ELR (cell line): ENCODE data around the gene COG4.

Experiments used
- DNase-seq: peaks from one replicate; pipeline ENCODE4 v3.0.0-alpha.2; 2015; ENCODE audit warnings: low read depth

The COG4 gene

DNA sequence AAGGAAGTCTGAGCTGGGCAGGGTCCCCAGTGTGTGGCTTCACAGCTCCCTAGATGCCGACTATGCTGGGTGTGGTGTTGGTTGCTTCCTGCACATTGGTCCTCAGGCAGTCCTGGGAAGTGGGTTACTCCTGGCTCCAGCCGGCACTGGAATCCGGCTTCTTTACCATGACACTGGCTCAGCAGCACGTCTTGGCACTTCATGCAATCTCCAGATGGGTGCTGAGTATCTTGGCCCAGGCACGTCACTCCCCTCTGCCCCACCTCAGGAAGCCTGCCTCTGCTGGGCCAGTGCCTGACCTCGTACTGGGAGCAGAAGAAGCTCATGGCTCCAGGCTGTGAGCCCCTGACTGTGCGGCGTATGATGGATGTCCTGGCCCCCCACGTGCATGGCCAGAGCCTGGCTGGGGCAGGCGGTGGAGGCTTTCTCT lies 44.4 kb downstream of the COG4 start:
- DNase-seq, result no peak

DNA sequence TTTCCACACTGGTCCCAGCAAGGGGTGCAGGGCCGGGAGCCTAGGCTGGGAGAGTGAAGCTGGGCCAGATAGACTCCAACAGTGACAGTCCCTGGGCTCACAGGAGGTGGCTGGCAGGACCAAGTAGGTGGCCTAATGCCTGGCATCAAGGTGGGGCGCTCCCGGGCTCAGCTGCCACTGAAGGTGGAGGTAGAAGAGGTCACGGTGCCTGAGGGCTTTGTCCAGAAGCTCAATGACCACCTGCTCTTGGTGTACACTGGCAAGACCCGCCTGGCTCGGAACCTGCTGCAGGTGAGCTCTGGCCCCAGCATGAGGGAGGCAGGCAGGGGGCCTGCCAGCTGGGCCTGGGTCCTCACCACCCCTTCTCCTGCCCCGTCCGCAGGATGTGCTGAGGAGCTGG lies 45.2 kb downstream of the COG4 start:
- DNase-seq, result no peak

DNA sequence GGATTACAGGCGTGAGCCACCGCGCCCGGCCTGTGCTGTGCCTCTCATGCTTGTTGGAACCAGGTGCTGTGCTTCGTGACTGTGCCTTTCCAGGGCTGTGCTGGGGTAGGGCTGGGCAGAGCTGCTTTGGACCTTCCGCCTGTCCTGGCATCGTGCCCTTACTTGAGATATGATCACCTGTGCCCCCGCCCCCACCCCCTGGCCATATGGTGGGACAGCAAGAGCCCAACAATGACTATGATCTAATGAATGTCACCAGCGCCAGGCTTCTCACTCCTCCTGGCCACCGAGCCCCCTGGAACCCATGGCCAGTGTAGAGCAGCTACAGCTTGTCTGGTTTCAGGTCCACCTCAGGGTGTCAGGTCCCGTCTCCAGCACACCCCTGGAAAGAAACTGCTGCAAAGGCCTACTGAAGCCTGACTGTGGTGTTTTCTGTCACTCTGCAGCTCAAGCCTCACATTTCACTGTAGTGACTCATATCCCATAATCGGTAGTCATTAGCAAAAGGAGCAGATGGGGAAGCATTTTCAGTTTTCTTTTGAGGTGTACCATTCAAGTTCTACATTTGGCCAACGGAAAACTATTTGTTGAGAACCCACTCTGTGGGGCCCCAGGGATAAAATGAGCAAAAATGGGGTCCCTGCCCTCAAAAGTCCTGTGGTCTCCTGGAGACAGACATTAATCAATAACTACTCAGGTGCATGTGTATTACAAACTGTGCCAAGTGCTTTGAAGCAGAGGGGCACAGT lies 46.9 kb downstream of the COG4 start:
- peak; percentile 87 for DNase-seq

DNA sequence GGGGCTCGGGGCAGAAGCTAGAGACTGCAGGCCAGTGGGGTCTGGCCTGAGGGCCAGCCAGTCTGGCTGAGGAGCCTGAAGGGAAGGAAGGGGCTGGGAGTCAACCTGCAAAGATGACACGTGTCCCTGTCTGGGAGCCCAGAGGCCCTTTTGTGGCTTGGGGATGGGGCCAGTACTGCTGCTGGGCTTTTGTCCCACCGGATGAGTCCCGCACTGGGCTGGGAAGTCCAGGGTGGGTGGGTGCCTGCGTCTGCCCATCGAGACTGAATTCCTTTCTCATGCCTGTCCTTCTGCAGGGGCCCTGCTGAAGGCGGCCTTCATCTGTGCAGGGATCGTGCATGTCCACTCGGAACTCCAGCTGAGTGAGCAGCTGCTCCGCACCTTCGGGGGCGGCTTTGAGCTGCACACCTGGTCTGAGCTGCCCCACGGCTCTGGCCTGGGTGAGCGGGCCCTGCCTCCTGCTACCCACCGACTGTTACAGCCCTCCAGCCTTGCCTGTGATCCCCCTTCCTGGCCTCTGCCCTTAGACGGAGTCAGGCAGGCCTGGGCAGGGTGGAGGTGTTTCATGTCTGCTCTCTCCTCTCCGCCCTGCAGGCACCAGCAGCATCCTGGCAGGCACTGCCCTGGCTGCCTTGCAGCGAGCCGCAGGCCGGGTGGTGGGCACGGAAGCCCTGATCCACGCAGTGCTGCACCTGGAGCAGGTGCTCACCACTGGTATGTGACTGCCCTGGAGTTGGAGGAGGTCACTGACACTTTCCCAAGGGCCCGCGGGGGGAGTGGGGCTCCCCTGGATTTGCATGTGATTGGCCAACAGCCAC lies 48.1 kb downstream of the COG4 start:
- DNase-seq, result no peak

DNA sequence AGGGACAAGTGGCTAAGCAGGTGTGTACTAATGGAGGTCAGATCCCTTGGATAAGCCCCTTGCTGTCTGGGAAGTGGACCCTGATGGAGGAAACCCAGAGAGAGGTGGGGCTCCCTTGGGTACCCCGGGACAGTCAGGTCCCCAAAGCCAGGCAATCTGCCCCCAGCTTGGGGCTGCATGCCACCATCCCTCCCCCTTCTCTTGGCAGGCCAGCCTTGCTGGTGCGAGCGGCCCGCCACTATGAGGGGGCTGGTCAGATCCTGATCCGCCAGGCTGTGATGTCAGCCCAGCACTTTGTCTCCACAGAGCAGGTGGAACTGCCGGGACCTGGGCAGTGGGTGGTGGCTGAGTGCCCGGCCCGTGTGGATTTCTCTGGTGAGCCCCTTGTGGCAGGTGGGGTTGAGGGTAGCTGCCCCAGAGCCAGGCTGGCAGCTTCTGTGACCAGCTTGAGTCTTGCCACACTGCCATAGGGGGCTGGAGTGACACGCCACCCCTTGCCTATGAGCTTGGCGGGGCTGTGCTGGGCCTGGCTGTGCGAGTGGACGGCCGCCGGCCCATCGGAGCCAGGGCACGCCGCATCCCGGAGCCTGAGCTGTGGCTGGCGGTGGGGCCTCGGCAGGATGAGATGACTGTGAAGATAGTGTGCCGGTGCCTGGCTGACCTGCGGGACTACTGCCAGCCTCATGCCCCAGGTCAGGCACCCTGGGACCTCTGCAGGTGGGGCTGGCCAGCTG lies 48.9 kb downstream of the COG4 start:
- DNase-seq, result no peak

DNA sequence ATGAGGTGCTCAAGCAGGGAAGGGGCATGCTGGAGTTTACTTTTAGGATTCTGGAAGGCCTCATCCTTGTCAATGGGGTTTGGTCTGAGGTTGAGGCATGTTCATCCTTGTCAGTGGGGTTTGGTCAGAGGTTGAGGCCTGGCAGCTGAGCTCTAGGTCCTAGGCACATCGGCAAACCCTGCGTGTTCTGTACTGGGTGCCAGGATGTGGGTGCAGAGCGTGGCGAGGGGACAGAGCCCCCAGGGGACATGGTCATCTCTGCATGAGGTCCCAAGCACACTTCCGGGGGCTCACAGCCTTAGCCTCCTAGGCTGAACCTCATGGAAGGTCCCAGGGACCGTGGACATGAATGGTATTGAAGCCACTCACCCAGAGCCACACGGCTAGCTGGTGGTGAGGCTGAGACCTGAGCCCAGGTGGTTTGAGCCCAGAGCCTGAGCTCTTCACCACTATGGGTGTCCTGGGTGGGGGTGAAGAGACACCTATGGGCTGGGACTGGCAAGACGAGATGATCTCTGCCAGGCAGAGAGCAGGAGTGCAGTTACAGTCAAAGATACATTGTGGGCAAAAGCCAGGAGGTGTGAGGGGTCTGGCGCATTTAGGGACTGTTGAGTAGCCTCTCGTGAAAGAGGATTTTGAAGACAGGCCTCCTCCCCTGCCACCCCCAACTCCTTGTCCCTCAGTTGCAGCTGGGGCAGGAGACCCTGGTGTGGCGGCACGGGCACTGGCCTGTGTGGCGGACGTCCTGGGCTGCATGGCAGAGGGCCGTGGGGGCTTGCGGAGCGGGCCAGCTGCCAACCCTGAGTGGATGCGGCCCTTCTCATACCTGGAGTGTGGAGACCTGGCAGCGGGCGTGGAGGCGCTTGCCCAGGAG lies 49.7 kb downstream of the COG4 start:
- no peak for DNase-seq

DNA sequence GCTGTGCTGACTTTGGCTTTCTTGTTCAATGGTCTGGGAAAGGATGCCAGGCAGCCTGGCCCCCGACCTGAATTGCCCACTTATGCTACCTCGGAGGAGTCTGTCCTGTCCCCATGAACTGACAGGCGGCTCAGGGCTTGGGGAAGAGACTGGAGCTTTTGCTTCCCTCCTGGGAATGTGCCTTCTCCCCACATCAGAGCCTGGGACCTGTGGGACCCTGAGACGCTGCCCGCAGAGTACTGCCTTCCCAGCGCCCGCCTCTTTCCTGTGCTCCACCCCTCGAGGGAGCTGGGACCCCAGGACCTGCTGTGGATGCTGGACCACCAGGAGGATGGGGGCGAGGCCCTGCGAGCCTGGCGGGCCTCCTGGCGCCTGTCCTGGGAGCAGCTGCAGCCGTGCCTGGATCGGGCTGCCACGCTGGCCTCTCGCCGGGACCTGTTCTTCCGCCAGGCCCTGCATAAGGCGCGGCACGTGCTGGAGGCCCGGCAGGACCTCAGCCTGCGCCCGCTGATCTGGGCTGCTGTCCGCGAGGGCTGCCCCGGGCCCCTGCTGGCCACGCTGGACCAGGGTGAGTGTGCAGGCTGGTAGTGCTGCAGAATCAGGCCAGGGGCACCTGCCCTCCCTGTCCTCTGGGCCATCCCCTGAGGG lies 50.4 kb downstream of the COG4 start:
- DNase-seq, result no peak

DNA sequence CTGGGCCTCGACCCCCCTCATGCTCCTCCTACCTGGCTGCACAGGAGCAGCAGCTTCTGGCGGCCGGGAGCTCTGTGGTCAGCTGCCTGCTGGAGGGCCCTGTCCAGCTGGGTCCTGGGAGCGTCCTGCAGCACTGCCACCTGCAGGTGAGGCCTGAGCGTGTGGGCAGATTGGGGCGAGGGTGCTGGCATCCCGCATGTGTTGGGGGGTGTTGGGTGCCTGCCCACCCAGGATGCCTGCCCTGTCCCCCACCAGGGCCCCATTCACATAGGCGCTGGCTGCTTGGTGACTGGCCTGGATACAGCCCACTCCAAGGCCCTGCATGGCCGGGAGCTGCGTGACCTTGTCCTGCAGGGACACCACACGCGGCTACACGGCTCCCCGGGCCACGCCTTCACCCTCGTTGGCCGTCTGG lies 52.4 kb downstream of the COG4 start:
- peak; percentile 47 for DNase-seq

DNA sequence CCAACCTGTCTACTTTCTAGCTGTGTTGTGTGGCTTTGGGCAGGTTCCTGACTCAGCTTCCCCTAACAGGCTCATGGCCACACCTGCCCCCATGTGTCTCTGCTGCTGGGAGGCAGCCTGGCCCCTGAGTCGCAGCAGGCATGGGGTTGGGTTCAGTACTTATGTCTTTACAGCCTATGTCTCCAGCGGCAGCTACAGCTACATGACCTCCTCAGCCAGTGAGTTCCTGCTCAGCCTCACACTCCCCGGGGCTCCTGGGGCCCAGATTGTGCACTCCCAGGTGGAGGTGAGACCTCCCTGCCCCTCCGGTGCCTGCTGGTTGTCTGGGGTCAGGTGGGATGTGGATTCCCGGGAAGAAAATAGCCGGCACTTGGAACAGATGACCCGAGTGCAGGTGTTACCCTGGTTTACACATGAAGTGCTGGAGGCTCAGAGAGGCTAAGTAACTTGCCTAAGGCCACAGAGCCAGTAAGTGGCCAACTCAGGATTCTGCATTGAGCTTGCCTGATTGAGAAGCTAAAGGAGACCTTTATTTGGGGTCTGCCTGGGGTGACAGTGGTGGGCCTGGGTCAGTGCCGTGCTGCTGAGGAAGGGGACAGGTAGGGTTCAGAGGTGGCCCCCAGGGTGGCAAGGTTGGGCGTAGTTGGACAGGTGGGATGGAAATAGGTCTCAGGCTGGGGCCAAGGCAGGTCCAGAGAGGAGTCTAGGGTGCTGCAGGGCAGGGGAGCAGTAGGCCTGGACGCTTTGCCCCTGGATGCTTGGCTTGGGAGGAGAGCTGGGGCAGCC lies 53.0 kb downstream of the COG4 start:
- DNase-seq, result no peak

DNA sequence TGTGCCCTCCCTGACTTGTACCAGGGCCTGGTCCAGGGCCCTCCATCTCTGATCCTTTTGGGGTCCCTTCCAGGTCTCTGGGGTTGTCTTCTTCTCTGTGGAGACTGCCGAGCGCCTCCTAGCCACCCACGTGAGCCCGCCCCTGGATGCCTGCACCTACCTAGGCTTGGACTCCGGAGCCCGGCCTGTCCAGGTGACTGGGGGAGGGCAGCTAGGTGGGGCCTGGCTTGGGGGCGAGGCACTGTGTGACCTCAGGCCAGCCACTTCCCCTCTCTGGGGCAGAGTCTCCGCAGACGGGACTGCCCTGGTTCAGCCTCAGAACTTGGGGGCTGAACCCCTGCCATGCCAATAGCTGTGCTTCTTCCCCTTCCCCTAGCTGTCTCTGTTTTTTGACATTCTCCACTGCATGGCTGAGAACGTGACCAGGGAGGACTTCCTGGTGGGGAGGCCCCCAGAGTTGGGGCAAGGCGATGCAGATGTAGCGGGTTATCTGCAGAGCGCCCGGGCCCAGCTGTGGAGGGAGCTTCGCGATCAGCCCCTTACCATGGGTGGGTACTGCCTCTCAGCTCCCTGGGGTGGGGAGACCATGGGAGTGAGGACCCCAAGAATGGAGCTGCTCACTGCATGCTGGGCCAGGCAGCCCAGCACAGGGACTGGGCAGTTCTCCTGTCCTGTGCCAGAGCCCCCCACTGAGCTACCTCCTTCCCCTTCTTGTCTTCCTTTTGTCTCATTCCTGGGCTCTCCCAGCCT lies 54.4 kb downstream of the COG4 start:
- DNase-seq, result no peak

DNA sequence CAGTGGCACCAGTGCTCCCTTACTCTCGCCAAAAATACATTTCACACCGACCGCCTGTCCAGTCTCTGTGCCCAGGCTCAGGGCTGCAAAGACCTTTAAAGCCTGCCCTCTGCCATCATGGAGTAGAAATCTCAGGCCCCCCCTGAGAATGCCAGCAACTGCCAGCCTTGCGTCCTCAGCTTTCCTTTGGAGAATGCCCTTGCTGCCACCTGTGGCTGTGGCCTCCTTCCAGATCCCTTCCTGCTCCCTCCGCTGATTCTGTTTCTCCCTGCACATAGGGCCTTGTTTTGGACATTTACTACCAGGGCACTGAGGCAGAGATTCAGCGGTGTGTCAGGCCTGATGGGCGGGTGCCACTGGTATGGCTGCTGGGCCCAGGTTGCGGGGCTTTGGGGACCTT lies 55.7 kb downstream of the COG4 start:
- no peak for DNase-seq

DNA sequence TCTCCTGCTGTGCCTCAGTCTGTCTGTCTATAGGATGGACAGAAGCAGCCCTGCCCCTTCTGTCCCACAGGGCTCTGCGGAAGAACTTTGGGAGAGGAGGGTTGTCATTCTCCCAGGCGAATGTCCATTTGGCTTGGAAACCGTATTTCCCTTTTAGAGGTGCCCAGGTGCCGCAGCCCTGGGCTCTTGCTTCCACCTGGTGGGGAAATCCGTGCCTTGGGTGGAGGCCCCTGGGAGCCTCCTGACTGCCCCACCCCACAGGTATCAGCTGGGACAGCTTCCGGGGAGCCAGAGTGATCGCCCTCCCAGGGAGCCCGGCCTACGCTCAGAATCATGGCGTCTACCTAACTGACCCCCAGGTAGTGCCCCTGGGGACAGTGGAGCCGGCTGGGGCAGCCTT lies 56.2 kb downstream of the COG4 start:
- DNase-seq, result no peak

DNA sequence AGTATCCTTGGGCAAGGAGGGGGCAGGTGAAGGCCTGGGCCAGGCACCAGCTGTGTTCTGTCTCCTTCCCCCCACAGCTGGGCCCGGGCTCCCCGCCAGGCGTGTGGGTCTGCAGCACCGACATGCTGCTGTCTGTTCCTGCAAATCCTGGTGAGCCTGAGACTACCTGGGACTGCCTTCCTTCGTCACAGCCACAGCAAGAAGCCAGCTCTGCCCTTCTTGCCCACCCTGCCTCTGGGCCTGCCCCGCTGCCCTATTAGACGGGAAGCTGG lies 56.6 kb downstream of the COG4 start:
- no peak for DNase-seq

DNA sequence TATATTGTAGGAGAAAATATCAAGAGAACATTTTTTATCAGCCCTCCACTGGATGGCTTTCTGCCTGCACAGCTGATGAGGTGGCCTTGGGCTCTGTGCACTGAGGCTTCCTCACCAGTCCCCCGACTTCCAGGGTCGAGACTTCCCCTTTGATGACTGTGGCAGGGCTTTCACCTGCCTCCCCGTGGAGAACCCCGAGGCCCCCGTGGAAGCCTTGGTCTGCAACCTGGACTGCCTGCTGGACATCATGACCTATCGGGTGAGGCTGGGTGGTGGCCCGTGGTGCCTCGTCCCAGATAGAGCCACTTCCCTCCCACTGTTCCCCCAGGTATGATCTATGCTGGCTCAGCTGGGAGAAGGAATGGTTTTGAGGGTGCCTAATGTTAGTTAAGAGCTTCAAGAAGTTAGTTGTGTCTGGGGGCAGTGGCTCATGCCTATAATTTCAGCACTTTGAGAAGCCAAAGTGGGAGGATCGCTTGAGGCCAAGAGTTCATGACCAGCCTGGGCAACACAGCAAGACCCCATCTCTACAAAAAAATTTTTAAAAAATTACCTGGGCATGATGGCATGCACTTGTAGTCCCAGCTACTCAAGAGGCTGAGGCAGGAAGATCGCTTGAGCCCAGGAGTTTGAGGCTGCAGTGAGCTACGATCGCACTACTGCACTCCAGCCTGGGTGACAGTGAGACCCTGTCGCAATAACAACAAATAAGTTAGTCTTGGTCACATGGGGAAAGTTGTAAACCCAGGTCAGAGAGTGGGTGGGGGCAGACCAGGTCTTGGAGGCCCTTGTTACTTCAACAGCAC lies 57.2 kb downstream of the COG4 start:
- DNase-seq, result no peak

DNA sequence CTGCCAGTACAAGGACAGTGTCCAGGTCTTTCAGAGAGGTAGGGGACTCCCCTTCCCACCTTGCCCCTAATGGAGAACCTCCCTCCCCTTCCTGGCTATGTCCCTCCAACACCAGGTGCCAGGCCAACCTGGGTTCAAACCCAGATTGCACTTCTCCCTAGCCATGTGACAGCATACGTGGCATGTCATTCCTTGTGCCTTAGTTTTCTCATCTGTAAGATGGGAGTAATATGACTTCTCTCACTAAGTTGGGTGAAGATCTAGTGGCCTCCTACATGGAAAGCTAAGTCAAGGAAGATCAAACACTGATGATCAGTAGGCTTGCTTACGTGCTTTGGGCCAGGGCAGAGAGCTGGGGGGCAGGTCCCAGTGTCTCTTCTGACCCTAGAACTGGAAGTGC lies 60.1 kb downstream of the COG4 start:
- DNase-seq, result no peak

DNA sequence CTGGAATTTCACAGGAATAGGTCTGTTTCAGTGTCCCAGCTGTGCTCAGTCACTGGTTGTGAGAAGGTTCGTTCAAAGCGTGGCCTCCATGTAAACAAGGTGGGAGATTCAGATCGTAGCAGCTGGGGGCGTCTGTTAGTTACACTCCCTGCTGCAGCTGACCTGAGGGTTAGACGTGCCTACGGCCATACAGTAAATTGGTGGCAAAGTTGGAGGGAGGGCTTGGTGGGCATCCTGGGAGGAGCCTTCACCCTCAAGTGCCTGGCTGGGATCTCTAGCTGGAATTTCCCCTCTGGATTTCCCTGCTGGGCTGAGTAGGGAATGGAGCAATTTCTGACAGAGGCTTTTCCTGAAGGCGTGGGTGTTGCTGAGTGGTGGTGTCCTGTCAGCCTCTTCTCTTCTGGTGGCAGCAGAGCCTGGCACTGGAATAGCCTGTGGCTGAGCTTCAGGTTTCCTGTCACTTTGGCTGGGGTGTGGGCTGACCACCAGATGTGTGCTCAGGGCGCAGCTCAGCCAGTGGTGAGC lies 62.6 kb downstream of the COG4 start:
- no peak for DNase-seq

DNA sequence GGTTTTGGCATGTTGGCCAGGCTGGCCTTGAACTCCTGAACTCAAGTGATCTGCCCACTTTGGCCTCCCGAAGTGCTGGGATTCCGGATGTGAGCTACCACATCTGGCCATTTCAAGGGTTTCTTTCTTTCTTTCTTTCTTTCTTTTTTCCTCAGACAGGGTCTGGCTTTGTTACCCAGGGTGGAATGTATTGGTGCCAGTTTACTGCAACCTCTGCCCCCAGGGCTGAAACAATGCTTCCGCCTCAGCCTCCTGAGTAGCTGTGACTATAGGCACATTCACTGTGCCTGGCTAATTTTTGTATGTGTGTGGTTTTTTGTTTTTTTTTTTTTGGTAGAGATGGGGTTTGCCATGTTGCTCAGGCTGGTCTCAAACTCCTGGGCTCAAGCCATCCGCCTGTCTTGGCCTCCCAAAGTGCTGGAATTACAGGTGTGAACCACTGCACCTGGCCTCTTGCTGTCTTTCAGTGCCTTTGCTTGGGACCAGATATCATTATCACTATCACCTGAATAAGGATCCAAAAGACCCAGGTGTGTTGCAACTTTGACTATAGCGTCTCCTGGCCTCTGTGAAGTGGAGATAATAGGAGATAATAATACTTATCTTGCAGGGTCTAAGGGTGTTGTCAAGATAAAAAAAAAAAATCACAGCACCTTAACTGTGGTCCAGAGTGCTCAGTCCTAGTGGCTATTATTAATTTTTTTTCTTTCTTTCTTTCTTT lies 65.7 kb downstream of the COG4 start:
- no peak for DNase-seq

DNA sequence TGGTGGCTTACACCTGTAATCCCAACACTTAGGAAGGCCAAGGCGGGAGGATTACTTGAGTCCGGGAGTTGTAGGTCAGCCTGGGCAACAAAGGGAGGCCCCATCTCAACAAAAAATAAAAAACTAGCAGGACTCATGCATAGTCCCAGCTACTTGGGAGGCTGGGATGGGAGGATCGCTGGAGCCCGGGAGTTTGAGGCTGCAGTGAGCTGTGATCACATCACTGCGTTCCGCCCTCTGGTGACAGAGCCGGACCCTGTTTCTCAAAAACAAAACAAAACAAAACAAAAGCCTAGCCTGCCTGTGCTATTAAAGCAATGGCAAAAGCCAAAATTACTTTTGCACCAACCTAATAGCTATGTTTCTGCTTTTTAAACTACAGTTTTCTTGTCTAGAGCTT lies 67.4 kb downstream of the COG4 start:
- DNase-seq, result no peak
